Heart left ventricle (tissue), 16 donors: ENCODE results near the gene IGF1R. TPM values are rescaled to one million over a fixed set of nuclear protein-coding genes. Genes with fewer than 3 reads are reported as not detected.

Experiments
- ATAC-seq, 4 donors: fragments of 200-7000 bp; cut with Tn5 transposase; one replicate each; pipeline ENCODE4 v1.9.1; 2020 to 2022; ENCODE audit warnings: moderate library complexity in 4 of 4, mild to moderate bottlenecking in 3 of 4, moderate number of reproducible peaks in 1 of 4
- DNase-seq, 5 donors: peaks; one replicate each; pipeline ENCODE4 v3.0.0-alpha.2; 2020
- H3K27ac ChIP-seq, 12 donors: fragments of 200-600 bp; sonication (generic) in 4 of 12; one replicate each; pipeline versions ENCODE4 v1.5.0 to v1.8.0; 2016 to 2022; ENCODE audit warnings: mild to moderate bottlenecking in 2 of 12
- H3K27me3 ChIP-seq, 9 donors: fragments of 200-600 bp; sonication (generic) in 2 of 9; one replicate each; pipeline versions ENCODE4 v1.5.1 to v1.8.0; 2016 to 2022; ENCODE audit warnings: mild to moderate bottlenecking in 3 of 9
- H3K36me3 ChIP-seq, 9 donors: fragments of 200-600 bp; sonication (generic) in 2 of 9; one replicate each; pipeline versions ENCODE4 v1.5.0 to v1.8.0; 2018 to 2022; ENCODE audit warnings: mild to moderate bottlenecking in 2 of 9
- H3K4me1 ChIP-seq, 12 donors: fragments of 200-600 bp; sonication (generic) in 4 of 12; one replicate each; pipeline versions ENCODE4 v1.5.0 to v1.8.0; 2016 to 2022; ENCODE audit warnings: mild to moderate bottlenecking in 3 of 12
- H3K4me3 ChIP-seq, 12 donors: fragments of 200-600 bp; sonication (generic) in 4 of 12; one replicate each; pipeline versions ENCODE4 v1.5.0 to v1.8.0; 2017 to 2022; ENCODE audit warnings: mild to moderate bottlenecking in 9 of 12, moderate library complexity in 4 of 12
- H3K9me3 ChIP-seq, 12 donors: fragments of 200-600 bp; sonication (generic) in 4 of 12; one replicate each; pipeline versions ENCODE4 v1.5.0 to v1.8.0; 2016 to 2022; ENCODE audit warnings: mild to moderate bottlenecking in 1 of 12
- CTCF ChIP-seq, 12 donors: fragments of 200-600 bp; sonication (generic) in 4 of 12; IDR thresholded peaks; one replicate each; pipeline versions ENCODE4 v1.5.0 to v1.8.0; 2018 to 2022; ENCODE audit warnings: antibody characterized with exemption in 12 of 12, mild to moderate bottlenecking in 5 of 12
- POLR2A ChIP-seq, 2 donors: fragments of 450-650 bp; IDR thresholded peaks; one replicate each; pipeline ENCODE4 v1.6.1; 2017; ENCODE audit warnings: antibody characterized with exemption in 2 of 2, mild to moderate bottlenecking in 2 of 2, moderate library complexity in 2 of 2
- whole genome bisulfite sequencing, 4 donors: extraction: QIAGEN DNeasy Blood & Tissue Kit in 2 of 4; methylation state at CpG; one replicate each; pipeline versions ENCODE4 v1.1.5 to v1.1.7; 2013 to 2018; 5-methylcytosine and 5-hydroxymethylcytosine counted together
- intact Hi-C, 10 donors: fragments of 100-400 bp; cut with DNase I; formaldehyde crosslinking; loops; one replicate each; pipeline versions ENCODE4 v1.11.1 to v1.14.2; 2022
- polyA plus RNA-seq, 2 donors: library from polyadenylated mRNA; stranded (reverse); fragments of 200-250 nt; gene quantifications; one replicate each; pipeline ENCODE4 v1.2.3, GENCODE V29; 2013
- total RNA-seq, 9 donors: library from RNA; depleted of rRNA in 2 of 9; stranded (reverse); fragments of >200 nt in 2 of 9; fragmentation: NEBNext Ultra II Directional in 3 of 9; extraction: Animal tissue kit (Norgen Biotek cat#: 25700) in 3 of 9; gene quantifications; one replicate each; pipeline versions ENCODE4 v1.1.0 to v1.2.4, GENCODE V29; 2016 to 2023
- donor health status: ischemic (EF 13 %, LVEDD 7.1; RV severe dilation, severe dysfunction).
- donor health status: healthy with polysubstance abuse.
- donor health status: DM: no; HTN: yes; CAD: no.
- donor health status: DM: no; HTN: no; CAD: no.
- donor health status: ischemic (EF 25% LVEDD 6.9; RV normal size, moderate dysfunction).
- donor health status: ischemic (EF 25% LVEDD 5.7; RV mildly dilated, moderate dysfunction).
- donor health status: healthy.
- donor health status: DM: yes; HTN: yes; CAD: no.
- donor health status: ischemic (EF 35%, LVEDD 5.7; RV mildly dilated, moderate dysfunction).
- donor health status: nonischemic (EF 11% LVEDD 7.7; RV severe dilation, severe dysfunction).
- donor health status: DM: yes; HTN: yes; CAD: no.
- donor health status: PGD.
- donor health status: ischemic (EF 29% LVEDD 5.4; RV normal size, mild dysfunction).
- donor health status: nonischemic (EF 23%, LVEDD 6.1; RV moderate dilation, normal function).

IGF1R gene
- total and polyA plus RNA-seq, 11 donors = 7.4 to 93.1 (median 40.5) TPM

GRCh38 chr15:98717942-98718341, 69.6 kb downstream of the IGF1R start:
- ATAC-seq = no peak
- intact Hi-C loops = loop anchor here in 3 of 10 donors (2.0 to 5.0 kb wide), 3 partner anchors 46 to 67 kb away; no protein-coding TSS in a partner anchor
- Histone ChIP-seq H3K4me3 (no peak overlapping the region), H3K36me3 (no peaks in the 10 kb centered on the region), H3K4me1 (peaks cover 0 to 99% (median 63%) of the 10 kb centered on the region in 12 donors), H3K9me3 (no peaks in the 10 kb centered on the region), H3K27me3 (no peaks in the 10 kb centered on the region), H3K27ac (peak overlapping the region; percentile 31 to 81 (median 68))
- DNase-seq = no peak
- no peak for TF ChIP-seq POLR2A (IDR thresholded peaks at IDR 0.05)
- no peak for TF ChIP-seq CTCF (IDR thresholded peaks at IDR 0.05)
- WGBS, 4 donors = 63 to 70% (median 67%) methylated on average over 11 of the region's 11 CpGs

- no peak for DNase-seq
- Histone ChIP-seq H3K27ac (peak overlapping the region; percentile 31 to 81 (median 68)), H3K9me3 (no peaks in the 10 kb centered on the region), H3K36me3 (no peaks in the 10 kb centered on the region), H3K27me3 (no peaks in the 10 kb centered on the region), H3K4me1 (peaks cover 0 to 99% (median 62%) of the 10 kb centered on the region in 12 donors), H3K4me3 (peak overlapping the region in 1 of 12 donors; percentile 6)
- no peak for TF ChIP-seq POLR2A (IDR thresholded peaks at IDR 0.05)
- TF ChIP-seq CTCF (IDR thresholded peaks at IDR 0.05) = no peak
- 22 to 28% (median 25%) methylated on average over 10 of the region's 10 CpGs for WGBS, 4 donors
- intact Hi-C loops = loop anchor here in 3 of 10 donors (2.0 to 5.0 kb wide), 3 partner anchors 46 to 68 kb away; no protein-coding TSS in a partner anchor
- peak in 1 of 4 donors; percentile 9 for ATAC-seq
Measured at GRCh38 chr15:98718426-98719136, 70.2 kb downstream of the IGF1R start.

- intact Hi-C loops = loop anchor here in 3 of 10 donors (2.0 to 5.0 kb wide), 3 partner anchors 47 to 68 kb away; no protein-coding TSS in a partner anchor
- H3K36me3 ChIP-seq = no peaks in the 10 kb centered on the region
- no peaks in the 10 kb centered on the region for H3K27me3 ChIP-seq
- TF ChIP-seq POLR2A (IDR thresholded peaks at IDR 0.05) (no peak), CTCF (IDR thresholded peaks at IDR 0.05) (no peak)
- H3K4me3 ChIP-seq = no peak overlapping the region
- no peak for DNase-seq
- H3K27ac ChIP-seq = peak overlapping the region in 10 of 12 donors; percentile 61 to 81 (median 69)
- peaks cover 0 to 99% (median 57%) of the 10 kb centered on the region in 12 donors for H3K4me1 ChIP-seq
- 56 to 66% (median 62%) methylated on average over 5 of the region's 5 CpGs for WGBS, 4 donors
- no peak for ATAC-seq
- H3K9me3 ChIP-seq = no peaks in the 10 kb centered on the region
Measured at GRCh38 chr15:98719137-98719740, 70.9 kb downstream of the IGF1R start.

GRCh38 chr15:98720031-98720430, 71.7 kb downstream of the IGF1R start:
- no peaks in the 10 kb centered on the region for H3K9me3 ChIP-seq
- H3K27me3 ChIP-seq = no peaks in the 10 kb centered on the region
- intact Hi-C loops = loop anchor here in 3 of 10 donors (5.0 to 10.0 kb wide), 2 partner anchors 43 to 45 kb away; no protein-coding TSS in a partner anchor
- peaks cover 0 to 99% (median 52%) of the 10 kb centered on the region in 12 donors for H3K4me1 ChIP-seq
- ATAC-seq = no peak
- H3K27ac ChIP-seq = peak overlapping the region in 9 of 12 donors; percentile 61 to 81 (median 69)
- H3K36me3 ChIP-seq = no peaks in the 10 kb centered on the region
- no peak for TF ChIP-seq POLR2A (IDR thresholded peaks at IDR 0.05)
- TF ChIP-seq CTCF (IDR thresholded peaks at IDR 0.05) = no peak
- no peak for DNase-seq
- H3K4me3 ChIP-seq = no peak overlapping the region
- 88 to 91% (median 91%) methylated on average over 6 of the region's 6 CpGs for WGBS, 4 donors
